CD14-positive monocyte (primary cell): Measurements from ENCODE around the gene CCDC149. TPM values are rescaled to one million over a fixed set of nuclear protein-coding genes. Genes with fewer than 3 reads are reported as not detected.

Experiments
- DNase-seq, 3 donors: peaks; one replicate each; pipeline ENCODE4 v3.0.0-alpha.2; 2011 to 2022
- H2AFZ ChIP-seq: 2 replicates; pipeline ENCODE4 v1.6.0; 2012; ENCODE audit warnings: mild to moderate bottlenecking, low read depth, low read length, inconsistent platforms; ENCODE audit not compliant: insufficient read depth, poor library complexity, severe bottlenecking
- H3K27ac ChIP-seq, 2 donors: 1 replicate in 1 of 2; 2 replicates in 1 of 2; pipeline ENCODE4 v1.5.1; 2012 to 2013; ENCODE audit warnings: low read length in 2 of 2, control low read depth in 1 of 2, inconsistent platforms in 1 of 2, low read depth in 1 of 2, mild to moderate bottlenecking in 1 of 2
- H3K27me3 ChIP-seq, 2 donors: one replicate each; pipeline versions ENCODE4 v1.6.0 to v1.6.1; 2011 to 2013; ENCODE audit warnings: low read length in 2 of 2; ENCODE audit not compliant: control insufficient read depth in 2 of 2, insufficient read depth in 2 of 2
- H3K36me3 ChIP-seq, 2 donors: replicated peaks in 1 of 2; 1 replicate in 1 of 2; 2 replicates in 1 of 2; pipeline versions ENCODE4 v1.5.1 to v1.6.1; 2012 to 2013; ENCODE audit warnings: low read length in 2 of 2, control low read depth in 1 of 2, inconsistent platforms in 1 of 2, mild to moderate bottlenecking in 1 of 2; ENCODE audit not compliant: insufficient read depth in 2 of 2, control insufficient read depth in 1 of 2
- H3K4me1 ChIP-seq, 2 donors: 1 replicate in 1 of 2; 2 replicates in 1 of 2; pipeline versions ENCODE4 v1.5.1 to v1.6.1; 2012 to 2013; ENCODE audit warnings: low read length in 2 of 2, control low read depth in 1 of 2, inconsistent platforms in 1 of 2, mild to moderate bottlenecking in 1 of 2, moderate library complexity in 1 of 2; ENCODE audit not compliant: insufficient read depth in 2 of 2, control insufficient read depth in 1 of 2
- H3K4me2 ChIP-seq: replicated peaks from 2 replicates; pipeline ENCODE3; 2012; ENCODE audit warnings: low read length, moderate library complexity, mild to moderate bottlenecking; ENCODE audit not compliant: poor library complexity, severe bottlenecking; ENCODE audit errors: extremely low read depth
- H3K4me3 ChIP-seq, 3 experiments: fragments of 200-600 bp in 1 of 3; sonication (generic) in 1 of 3; replicated peaks in 1 of 3; 1 replicate in 2 of 3; 2 replicates in 1 of 3; pipeline ENCODE4 v1.5.1; 2011 to 2013; ENCODE audit warnings: low read length in 3 of 3, mild to moderate bottlenecking in 3 of 3, control low read depth in 2 of 3, low read depth in 2 of 3, inconsistent platforms in 1 of 3, moderate library complexity in 1 of 3
- H3K79me2 ChIP-seq: 2 replicates; pipeline ENCODE4 v1.6.0; 2012; ENCODE audit warnings: mild to moderate bottlenecking, control low read depth, inconsistent platforms, low read length, moderate library complexity; ENCODE audit not compliant: insufficient read depth
- H3K9ac ChIP-seq: 2 replicates; pipeline ENCODE4 v1.6.0; 2017; ENCODE audit warnings: low read length, mild to moderate bottlenecking; ENCODE audit not compliant: insufficient read depth, poor library complexity, severe bottlenecking
- H3K9me3 ChIP-seq, 2 donors: replicated peaks in 1 of 2; 1 replicate in 1 of 2; 2 replicates in 1 of 2; pipeline versions ENCODE4 v1.5.1 to v1.6.1; 2012 to 2013; ENCODE audit warnings: low read length in 2 of 2, control low read depth in 1 of 2; ENCODE audit not compliant: control insufficient read depth in 1 of 2, insufficient read depth in 1 of 2
- H4K20me1 ChIP-seq: 2 replicates; pipeline ENCODE4 v1.6.0; 2012; ENCODE audit warnings: mild to moderate bottlenecking, low read length, control low read depth, moderate library complexity; ENCODE audit not compliant: insufficient read depth
- H3K27ac Mint-ChIP-seq, 7 donors: one replicate each; pipeline ENCODE4 v1.8.0; 2020; ENCODE audit warnings: mild to moderate bottlenecking in 7 of 7, mixed read lengths in 7 of 7, moderate library complexity in 6 of 7, inconsistent platforms in 2 of 7
- H3K27me3 Mint-ChIP-seq, 3 donors: one replicate each; pipeline ENCODE4 v1.8.0; 2021 to 2022; ENCODE audit warnings: low read depth in 3 of 3, mild to moderate bottlenecking in 3 of 3, mixed read lengths in 3 of 3, moderate library complexity in 3 of 3, inconsistent platforms in 1 of 3
- H3K36me3 Mint-ChIP-seq, 2 donors: one replicate each; pipeline ENCODE4 v1.8.0; 2020; ENCODE audit warnings: mixed read lengths in 2 of 2, inconsistent platforms in 1 of 2, mild to moderate bottlenecking in 1 of 2
- H3K4me1 Mint-ChIP-seq: one replicate; pipeline ENCODE4 v1.8.0; 2020; ENCODE audit warnings: mild to moderate bottlenecking, mixed read lengths
- H3K4me3 Mint-ChIP-seq, 2 donors: one replicate each; pipeline ENCODE4 v1.8.0; 2020; ENCODE audit warnings: mild to moderate bottlenecking in 2 of 2, mixed read lengths in 2 of 2, moderate library complexity in 1 of 2
- H3K9me3 Mint-ChIP-seq, 7 donors: one replicate each; pipeline ENCODE4 v1.8.0; 2020 to 2022; ENCODE audit warnings: mixed read lengths in 7 of 7, mild to moderate bottlenecking in 6 of 7, moderate library complexity in 6 of 7, inconsistent platforms in 2 of 7
- WGBS: methylation state at CpG from one replicate; pipeline ENCODE4 v1.1.5; 2013; ENCODE audit warnings: missing lambda C conversion rate; ENCODE audit not compliant: insufficient coverage; 5-methylcytosine and 5-hydroxymethylcytosine counted together
- intact Hi-C, 2 donors: fragments of 100-400 bp; cut with micrococcal nuclease; formaldehyde crosslinking; loops; one replicate each; pipeline versions ENCODE4 v1.15.0 to v1.15.1; 2023
- polyA plus RNA-seq, 3 donors: library from polyadenylated mRNA; depleted of rRNA in 1 of 3; unstranded in 2 of 3; stranded (reverse) in 1 of 3; fragments of 300-500 nt in 2 of 3; fragments of >200 nt in 1 of 3; fragmentation: Illumina TruSeq in 2 of 3; gene quantifications; 1 replicate in 2 of 3; 2 replicates in 1 of 3; pipeline ENCODE4 v1.2.3, GENCODE V29; 2012 to 2021
- TF ChIP-seq, protein P1 (sequence below): fragments of 200-600 bp; IDR thresholded peaks from one replicate; pipeline ENCODE4 v1.8.0; 2022; ENCODE audit warnings: antibody characterized with exemption, mild to moderate bottlenecking

The CCDC149 gene
- polyA plus RNA-seq, 3 donors: 5.5 to 15.8 (median 14.9) TPM

DNA sequence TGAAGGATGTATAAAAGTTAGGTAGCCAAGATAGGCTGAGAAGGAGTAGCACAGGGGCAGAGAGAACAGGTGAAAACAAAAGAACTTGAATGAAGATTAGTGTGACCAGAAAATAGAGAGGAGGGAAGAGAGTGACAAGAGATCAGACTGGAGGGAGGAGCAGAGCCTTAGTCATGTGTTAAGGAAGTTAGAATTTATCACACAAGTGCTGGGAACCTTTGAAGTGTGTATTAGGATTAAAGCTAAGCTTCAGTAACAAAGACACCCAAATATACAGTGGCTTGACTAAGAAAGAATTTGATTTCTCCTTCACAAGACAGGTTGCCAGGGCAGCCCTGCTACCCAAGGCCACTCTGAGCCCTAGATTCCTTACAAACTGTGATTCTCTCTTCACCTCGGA is 10.7 kb upstream of the CCDC149 start:
- peaks cover 29% of the 10 kb centered on the region for H3K4me1 Mint-ChIP-seq
- Histone ChIP-seq H3K9ac (no peak overlapping the region), H3K79me2 (no peaks in the 10 kb centered on the region), H3K4me3 (no peak overlapping the region), H3K27ac (no peak overlapping the region), H3K36me3 (no peaks in the 10 kb centered on the region), H3K27me3 (no peaks in the 10 kb centered on the region), H3K4me2 (no peak overlapping the region), H3K9me3 (peaks cover 0 to 6% of the 10 kb centered on the region in 2 donors), H2AFZ (no peak overlapping the region), H3K4me1 (peaks cover 24 to 25% of the 10 kb centered on the region in 2 donors), H4K20me1 (no peaks in the 10 kb centered on the region)
- no peak overlapping the region for H3K4me3 Mint-ChIP-seq
- no peaks in the 10 kb centered on the region for H3K36me3 Mint-ChIP-seq
- peaks cover 0 to 4% (median 0%) of the 10 kb centered on the region in 3 donors for H3K27me3 Mint-ChIP-seq
- no CpG with 5 or more reads among the region's 1 CpG for WGBS
- TF ChIP-seq, protein P1, sequence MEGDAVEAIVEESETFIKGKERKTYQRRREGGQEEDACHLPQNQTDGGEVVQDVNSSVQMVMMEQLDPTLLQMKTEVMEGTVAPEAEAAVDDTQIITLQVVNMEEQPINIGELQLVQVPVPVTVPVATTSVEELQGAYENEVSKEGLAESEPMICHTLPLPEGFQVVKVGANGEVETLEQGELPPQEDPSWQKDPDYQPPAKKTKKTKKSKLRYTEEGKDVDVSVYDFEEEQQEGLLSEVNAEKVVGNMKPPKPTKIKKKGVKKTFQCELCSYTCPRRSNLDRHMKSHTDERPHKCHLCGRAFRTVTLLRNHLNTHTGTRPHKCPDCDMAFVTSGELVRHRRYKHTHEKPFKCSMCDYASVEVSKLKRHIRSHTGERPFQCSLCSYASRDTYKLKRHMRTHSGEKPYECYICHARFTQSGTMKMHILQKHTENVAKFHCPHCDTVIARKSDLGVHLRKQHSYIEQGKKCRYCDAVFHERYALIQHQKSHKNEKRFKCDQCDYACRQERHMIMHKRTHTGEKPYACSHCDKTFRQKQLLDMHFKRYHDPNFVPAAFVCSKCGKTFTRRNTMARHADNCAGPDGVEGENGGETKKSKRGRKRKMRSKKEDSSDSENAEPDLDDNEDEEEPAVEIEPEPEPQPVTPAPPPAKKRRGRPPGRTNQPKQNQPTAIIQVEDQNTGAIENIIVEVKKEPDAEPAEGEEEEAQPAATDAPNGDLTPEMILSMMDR: no peak
- intact Hi-C loops: no loop called here
- peak overlapping the region in 1 of 7 donors; percentile 51 for H3K27ac Mint-ChIP-seq
- no peak for DNase-seq
- H3K9me3 Mint-ChIP-seq: peaks cover 0 to 15% (median 7%) of the 10 kb centered on the region in 7 donors

- H3K9ac ChIP-seq: no peak overlapping the region
- no peaks in the 10 kb centered on the region for H3K36me3 Mint-ChIP-seq
- no peak overlapping the region for H3K4me3 ChIP-seq
- no peak for DNase-seq
- H3K4me1 ChIP-seq: peaks cover 19% of the 10 kb centered on the region in 2 donors
- H3K27ac ChIP-seq: no peak overlapping the region
- H3K4me1 Mint-ChIP-seq: peaks cover 24% of the 10 kb centered on the region
- peaks cover 0 to 6% of the 10 kb centered on the region in 2 donors for H3K9me3 ChIP-seq
- no peak overlapping the region for H3K4me2 ChIP-seq
- no CpG with 5 or more reads among the region's 2 CpGs for WGBS
- H3K27me3 Mint-ChIP-seq: peaks cover 0 to 4% (median 0%) of the 10 kb centered on the region in 3 donors
- TF ChIP-seq, protein P1: no peak
- H4K20me1 ChIP-seq: no peaks in the 10 kb centered on the region
- no peaks in the 10 kb centered on the region for H3K36me3 ChIP-seq
- no peaks in the 10 kb centered on the region for H3K79me2 ChIP-seq
- no peak overlapping the region for H3K27ac Mint-ChIP-seq
- no peaks in the 10 kb centered on the region for H3K27me3 ChIP-seq
- no peak overlapping the region for H2AFZ ChIP-seq
- intact Hi-C loops: no loop called here
- no peak overlapping the region for H3K4me3 Mint-ChIP-seq
- peaks cover 0 to 15% (median 7%) of the 10 kb centered on the region in 7 donors for H3K9me3 Mint-ChIP-seq
Observed at GRCh38 chr4:24923002-24923401, 10.2 kb upstream of the CCDC149 start.
